ENCODE results near the gene TRAF1.
A peak's percentile ranks its signal among the peaks of the same experiment; 100 is the strongest.

The TRAF1 gene

DNA sequence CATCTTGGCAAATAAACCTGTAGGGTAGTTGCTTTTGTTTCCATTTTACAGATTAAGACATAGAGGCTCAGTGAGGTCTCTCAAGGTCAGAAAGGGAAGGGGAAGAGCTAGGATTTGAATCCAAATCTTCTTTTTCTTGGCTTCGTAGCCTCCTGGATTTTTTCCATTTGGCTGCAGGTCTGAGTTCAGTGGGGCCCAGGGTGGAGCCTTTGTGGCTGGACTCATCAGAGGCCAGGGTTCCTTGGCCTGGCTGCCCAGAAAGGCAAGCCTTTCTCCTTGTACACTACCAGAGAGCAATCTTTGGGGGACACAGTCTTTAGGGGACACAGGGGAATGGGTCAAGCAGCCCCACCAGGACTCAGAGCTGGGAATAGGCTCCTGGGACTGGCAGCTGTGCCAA is 10.5 kb upstream of the TRAF1 start:
- CTCF ChIA-PET = interaction anchor here (0.6 to 1.6 kb wide), 20 partner anchors 13 to 772 kb away, joined by 3 to 7 read pairs (median 4); partner anchors contain the start of gene PHF19
- POLR2A ChIA-PET (ENCODE audit: low non-redundant PET) = no interaction called here
- no peak for DNase-seq (ENCODE audit: low spot score)
- TF ChIP-seq, protein P1, sequence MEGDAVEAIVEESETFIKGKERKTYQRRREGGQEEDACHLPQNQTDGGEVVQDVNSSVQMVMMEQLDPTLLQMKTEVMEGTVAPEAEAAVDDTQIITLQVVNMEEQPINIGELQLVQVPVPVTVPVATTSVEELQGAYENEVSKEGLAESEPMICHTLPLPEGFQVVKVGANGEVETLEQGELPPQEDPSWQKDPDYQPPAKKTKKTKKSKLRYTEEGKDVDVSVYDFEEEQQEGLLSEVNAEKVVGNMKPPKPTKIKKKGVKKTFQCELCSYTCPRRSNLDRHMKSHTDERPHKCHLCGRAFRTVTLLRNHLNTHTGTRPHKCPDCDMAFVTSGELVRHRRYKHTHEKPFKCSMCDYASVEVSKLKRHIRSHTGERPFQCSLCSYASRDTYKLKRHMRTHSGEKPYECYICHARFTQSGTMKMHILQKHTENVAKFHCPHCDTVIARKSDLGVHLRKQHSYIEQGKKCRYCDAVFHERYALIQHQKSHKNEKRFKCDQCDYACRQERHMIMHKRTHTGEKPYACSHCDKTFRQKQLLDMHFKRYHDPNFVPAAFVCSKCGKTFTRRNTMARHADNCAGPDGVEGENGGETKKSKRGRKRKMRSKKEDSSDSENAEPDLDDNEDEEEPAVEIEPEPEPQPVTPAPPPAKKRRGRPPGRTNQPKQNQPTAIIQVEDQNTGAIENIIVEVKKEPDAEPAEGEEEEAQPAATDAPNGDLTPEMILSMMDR (conservative IDR thresholded peaks at IDR 0.05; ENCODE audit: low read depth) = no peak
- H3K27ac ChIP-seq = peak overlapping the region; percentile 99

DNA sequence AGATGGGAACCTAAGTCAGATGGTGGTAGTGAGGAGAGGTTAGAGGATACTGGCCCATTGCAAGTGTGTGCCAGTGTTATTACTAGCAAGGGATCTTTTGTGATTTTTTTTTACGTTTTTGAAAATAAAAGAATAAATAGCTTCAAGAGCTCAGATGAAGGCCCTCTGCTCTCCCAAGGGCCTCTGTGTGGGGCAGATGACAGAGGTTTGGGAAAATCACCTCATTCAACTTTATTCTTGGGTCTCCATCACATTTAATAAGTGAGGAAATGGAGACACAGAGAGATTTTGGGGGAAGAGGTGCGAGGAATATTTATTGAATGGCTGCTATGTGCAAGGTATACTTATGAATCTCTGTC is 10.1 kb upstream of the TRAF1 start:
- no peak for DNase-seq (ENCODE audit: low spot score)
- TF ChIP-seq, protein P1 (conservative IDR thresholded peaks at IDR 0.05; ENCODE audit: low read depth) = peak; percentile 80; the same call in 1 of the 2 replicates
- CTCF ChIA-PET = interaction anchor here (0.6 to 1.6 kb wide), 20 partner anchors 14 to 773 kb away, joined by 3 to 7 read pairs (median 4); partner anchors contain the start of gene PHF19
- H3K27ac ChIP-seq = peak overlapping the region; percentile 99
- POLR2A ChIA-PET (ENCODE audit: low non-redundant PET) = no interaction called here

DNA sequence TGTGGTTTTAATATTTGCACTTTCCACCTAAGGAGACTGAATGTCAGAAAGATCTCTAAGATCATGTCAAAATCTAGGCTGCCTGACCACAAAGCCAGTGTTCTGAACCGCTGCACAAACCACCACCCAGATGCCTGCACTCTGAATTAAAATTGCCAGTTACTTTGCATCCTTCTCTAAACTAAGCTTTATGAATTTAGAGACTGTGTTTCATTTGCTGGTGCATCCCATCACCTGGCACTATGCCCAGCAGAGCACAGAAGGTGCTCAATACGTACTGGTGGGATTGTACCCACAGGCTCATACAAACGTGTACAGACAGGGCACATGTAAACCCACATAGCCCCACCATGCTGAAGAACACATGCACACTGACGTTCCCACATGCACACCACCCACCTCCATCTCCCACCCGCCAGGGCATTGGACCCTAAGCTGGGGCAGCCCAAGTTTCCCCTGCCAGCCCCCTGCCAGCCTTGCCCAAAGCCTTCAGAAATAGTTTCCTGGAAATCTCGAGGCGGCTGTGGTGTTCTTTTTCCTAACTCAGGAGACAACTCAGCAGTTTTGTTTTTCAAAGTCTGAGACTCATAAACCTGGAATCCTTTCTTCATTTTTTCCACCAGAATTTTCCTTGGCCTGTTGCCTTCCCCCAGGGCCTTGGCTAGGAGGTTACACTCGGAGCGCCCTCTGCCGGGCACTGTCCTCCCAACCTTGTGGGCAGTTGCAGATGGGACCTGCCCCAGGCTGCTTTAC is 9.6 kb upstream of the TRAF1 start:
- peak overlapping the region; percentile 99 for H3K27ac ChIP-seq
- TF ChIP-seq, protein P1 (conservative IDR thresholded peaks at IDR 0.05; ENCODE audit: low read depth) = peak; percentile 99
- peak; percentile 98 for DNase-seq (ENCODE audit: low spot score)
- POLR2A ChIA-PET (ENCODE audit: low non-redundant PET) = no interaction called here
- CTCF ChIA-PET = interaction anchor here (0.6 to 1.5 kb wide), 11 partner anchors 9 to 582 kb away, joined by 3 to 7 read pairs (median 4); no protein-coding TSS in a partner anchor

- TF ChIP-seq, protein P1 (conservative IDR thresholded peaks at IDR 0.05; ENCODE audit: low read depth) = no peak
- ChIA-PET CTCF (interaction anchor here (1.0 kb wide), 1 partner anchor 19 kb away, joined by 4 read pairs; no protein-coding TSS in a partner anchor), POLR2A (ENCODE audit: low non-redundant PET) (interaction anchor here (0.6 kb wide), 1 partner anchor 143 kb away, joined by 5 read pairs; the partner anchor contains the start of gene FBXW2)
- peak; percentile 99 for DNase-seq (ENCODE audit: low spot score)
- H3K27ac ChIP-seq = peak overlapping the region; percentile 99
Measured at GRCh38 chr9:120935383-120935857, 8.8 kb upstream of the TRAF1 start.

- CTCF ChIA-PET = no interaction called here
Measured at GRCh38 chr9:120934281-120934680, 7.7 kb upstream of the TRAF1 start.

DNA sequence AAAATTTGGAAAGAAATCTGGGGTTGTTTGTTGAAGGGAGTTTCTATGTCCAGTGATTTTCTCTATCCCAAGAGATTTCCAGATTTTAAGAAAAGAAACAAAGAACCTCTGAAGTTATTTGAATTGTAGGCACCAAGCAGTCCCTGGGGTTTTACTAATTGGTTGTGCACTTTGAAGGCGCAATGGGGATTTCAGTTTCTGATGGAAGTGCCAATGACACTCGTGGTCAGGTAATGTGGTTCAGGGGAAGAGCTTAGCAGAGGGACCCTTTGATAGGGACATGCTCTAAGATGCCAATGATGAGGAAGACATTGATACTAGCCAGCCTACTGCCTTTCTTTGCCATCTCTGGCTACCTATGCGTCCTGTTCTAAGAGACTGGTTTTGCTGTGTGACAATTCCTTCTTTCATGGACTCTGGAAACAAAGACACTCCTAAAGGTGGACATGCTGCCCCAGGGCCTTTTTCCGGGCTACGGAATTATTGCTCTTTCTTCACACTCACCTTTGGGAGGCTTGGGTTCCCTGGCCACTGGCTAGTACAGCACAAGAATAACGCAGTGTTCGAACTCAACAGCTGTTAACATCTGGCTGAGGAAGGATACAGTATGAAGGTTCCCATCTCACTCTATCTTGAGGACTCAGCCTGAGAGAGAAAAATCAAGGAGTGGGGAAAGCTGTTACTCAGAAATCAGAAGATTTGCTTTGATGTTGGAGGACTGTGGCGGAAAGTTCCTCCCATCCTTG is 6.9 kb upstream of the TRAF1 start:
- CTCF ChIA-PET = interaction anchor here (0.6 kb wide), 1 partner anchor 400 kb away, joined by 4 read pairs; no protein-coding TSS in a partner anchor
- TF ChIP-seq, protein P1 (conservative IDR thresholded peaks at IDR 0.05; ENCODE audit: low read depth) = no peak
- no peak overlapping the region for H3K27ac ChIP-seq
- POLR2A ChIA-PET (ENCODE audit: low non-redundant PET) = no interaction called here
- DNase-seq (ENCODE audit: low spot score) = no peak

More at GRCh38 chr9:120934281-120934680, 7.7 kb upstream of the TRAF1 start:
- POLR2A ChIA-PET (ENCODE audit: low non-redundant PET) = no interaction called here
- TF ChIP-seq, protein P1 (conservative IDR thresholded peaks at IDR 0.05; ENCODE audit: low read depth) = no peak
- DNase-seq (ENCODE audit: low spot score) = no peak
- H3K27ac ChIP-seq = no peak overlapping the region; the same call in 1 of the 2 replicates
